ENCODE measurements around the gene CHD1.
A peak's percentile ranks its signal among the peaks of the same experiment; 100 is the strongest.

CHD1 gene

DNA sequence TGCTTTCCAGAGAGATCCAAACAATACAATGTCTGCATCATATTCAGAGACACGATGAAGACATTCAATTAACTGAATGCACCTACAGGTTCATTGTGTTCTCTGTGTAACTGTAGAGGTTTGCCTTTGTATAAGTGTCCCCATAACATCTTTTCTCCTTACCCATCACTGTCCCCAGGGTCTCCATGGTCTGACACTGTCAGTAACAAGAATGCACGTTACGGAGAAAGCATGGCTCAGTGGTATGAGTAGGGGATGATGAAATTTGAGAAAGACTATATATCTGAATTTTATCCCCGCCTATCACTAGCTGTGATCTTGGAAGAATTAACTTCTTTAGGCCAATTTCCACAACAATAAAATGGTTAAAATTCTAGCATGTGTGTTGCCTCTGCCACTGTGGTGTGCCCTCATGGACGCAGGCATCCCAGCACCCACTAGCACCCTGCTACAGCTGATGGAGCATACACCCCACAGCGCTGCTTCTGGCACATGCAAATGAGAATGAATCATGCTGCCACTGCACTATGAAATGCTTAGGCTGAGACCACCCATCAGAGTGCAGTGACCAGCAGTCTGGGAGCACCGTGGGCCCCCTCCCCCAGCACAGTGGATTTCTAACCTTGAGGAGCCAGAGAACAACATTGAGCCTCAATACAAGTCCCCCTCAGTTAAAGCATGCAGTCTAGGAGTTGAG, 101.1 kb downstream of the CHD1 start:
- TF ChIP-seq, protein P1, sequence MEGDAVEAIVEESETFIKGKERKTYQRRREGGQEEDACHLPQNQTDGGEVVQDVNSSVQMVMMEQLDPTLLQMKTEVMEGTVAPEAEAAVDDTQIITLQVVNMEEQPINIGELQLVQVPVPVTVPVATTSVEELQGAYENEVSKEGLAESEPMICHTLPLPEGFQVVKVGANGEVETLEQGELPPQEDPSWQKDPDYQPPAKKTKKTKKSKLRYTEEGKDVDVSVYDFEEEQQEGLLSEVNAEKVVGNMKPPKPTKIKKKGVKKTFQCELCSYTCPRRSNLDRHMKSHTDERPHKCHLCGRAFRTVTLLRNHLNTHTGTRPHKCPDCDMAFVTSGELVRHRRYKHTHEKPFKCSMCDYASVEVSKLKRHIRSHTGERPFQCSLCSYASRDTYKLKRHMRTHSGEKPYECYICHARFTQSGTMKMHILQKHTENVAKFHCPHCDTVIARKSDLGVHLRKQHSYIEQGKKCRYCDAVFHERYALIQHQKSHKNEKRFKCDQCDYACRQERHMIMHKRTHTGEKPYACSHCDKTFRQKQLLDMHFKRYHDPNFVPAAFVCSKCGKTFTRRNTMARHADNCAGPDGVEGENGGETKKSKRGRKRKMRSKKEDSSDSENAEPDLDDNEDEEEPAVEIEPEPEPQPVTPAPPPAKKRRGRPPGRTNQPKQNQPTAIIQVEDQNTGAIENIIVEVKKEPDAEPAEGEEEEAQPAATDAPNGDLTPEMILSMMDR (IDR thresholded peaks at IDR 0.05; ENCODE audit: extremely low read depth, missing control alignments), result no peak
- DNase-seq (ENCODE audit: low spot score), result no peak

DNA sequence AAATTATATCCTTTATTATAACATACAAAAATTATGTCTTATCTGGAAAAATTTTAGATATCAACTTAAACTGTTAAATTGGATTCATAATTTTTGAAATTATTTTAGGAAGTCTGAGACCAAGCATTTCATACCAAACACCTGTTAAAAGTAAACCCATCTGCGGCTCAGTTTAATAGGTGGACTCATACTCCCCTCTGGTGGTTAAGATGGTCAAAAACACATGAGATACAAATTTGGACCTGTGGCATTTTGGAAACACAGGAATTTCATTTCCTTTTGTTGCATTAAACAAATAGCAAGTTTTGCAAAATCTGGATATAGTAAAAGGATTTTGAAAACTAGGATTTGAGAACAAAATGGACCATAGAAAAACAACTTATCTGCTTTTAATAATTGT, 101.6 kb downstream of the CHD1 start:
- TF ChIP-seq, protein P1 (IDR thresholded peaks at IDR 0.05; ENCODE audit: extremely low read depth, missing control alignments), result no peak
- no peak for DNase-seq (ENCODE audit: low spot score)

DNA sequence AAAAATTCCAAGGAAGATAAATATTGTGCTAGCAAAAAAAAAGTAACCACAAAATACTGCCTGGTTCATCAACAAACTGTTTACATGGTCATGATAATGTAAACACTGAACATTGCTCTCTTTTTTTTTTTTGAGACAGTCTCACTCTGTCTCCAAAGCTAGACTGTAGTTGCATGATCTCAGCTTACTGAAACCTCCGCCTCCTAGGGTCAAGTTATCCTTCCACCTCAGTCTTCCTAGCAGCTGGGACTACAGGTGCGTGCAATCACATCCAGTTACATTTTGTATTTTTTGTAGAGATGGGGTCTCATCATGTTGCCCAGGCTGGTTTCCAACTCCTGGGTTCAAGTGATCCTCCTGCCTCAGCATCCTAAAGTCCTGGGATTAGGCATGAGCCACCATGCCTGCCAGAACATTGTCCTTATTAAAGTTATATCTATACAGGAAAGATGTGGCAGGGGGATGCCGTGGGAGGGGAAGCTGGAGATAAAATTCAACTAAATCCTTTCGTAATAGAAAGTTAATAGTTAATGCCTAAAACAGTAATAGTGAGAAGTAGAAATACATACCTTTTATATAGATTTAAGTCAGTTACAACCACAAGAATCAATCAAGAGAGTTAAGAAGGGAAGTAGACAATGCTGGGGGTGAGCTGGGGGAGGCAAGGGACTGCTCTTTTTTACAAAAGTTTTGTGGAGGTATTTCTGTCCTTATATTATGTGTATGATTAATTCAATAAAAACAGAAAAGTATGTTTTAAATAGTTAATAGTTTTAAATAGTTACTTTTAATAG, 103.0 kb downstream of the CHD1 start:
- TF ChIP-seq, protein P1 (IDR thresholded peaks at IDR 0.05; ENCODE audit: extremely low read depth, missing control alignments), result no peak
- DNase-seq (ENCODE audit: low spot score), result no peak

DNA sequence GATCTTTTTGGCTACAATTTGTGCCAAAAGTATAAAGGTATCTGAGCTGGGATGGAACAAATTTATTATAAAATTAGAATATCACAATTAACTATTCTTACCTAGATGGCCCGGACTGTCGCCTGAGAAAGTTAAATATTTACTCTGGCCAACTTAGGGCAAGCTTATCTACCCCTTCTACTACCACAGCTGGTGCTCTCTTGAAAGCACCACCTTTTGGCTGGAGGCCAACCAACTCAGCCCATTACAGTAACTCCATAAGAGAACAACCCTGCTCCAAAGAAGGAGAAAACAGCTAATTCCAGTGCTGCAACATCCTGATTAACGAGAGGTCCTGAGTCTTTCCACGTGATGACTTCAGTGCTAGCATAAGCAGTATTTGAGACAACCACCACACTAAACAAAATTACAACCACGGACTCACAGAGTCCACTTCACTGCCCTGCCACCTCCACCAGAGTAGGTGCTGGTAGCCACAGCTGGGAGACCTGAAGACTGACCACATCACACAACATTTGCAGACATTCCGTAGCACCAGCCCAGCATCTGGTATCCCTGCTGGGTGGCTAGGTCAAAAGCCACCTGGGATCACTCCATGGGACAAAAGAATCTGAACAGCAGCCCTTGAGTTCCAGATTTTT, 112.1 kb downstream of the CHD1 start:
- DNase-seq (ENCODE audit: low spot score), result no peak
- TF ChIP-seq, protein P1 (IDR thresholded peaks at IDR 0.05; ENCODE audit: extremely low read depth, missing control alignments), result no peak

DNA sequence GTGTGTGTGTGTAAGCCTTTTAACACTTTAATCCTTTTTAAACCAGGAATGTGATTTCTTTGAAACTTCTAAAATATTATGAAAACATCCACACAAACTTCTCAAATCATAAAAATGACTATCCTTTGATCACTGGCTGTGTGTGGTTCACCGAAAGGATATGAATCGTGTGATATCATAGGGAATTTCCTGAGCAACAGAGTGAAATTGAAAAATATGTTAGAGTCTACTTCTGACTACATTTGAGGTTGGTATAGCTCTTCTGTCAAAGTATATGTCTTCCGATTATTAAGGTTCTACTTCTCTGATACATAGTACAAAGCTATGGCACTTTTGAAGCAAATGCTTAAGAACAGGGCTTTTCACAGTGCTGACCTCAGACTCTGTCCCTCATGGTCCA, 115.1 kb downstream of the CHD1 start:
- TF ChIP-seq, protein P1 (IDR thresholded peaks at IDR 0.05; ENCODE audit: extremely low read depth, missing control alignments), result no peak
- DNase-seq (ENCODE audit: low spot score), result peak; percentile 24

DNA sequence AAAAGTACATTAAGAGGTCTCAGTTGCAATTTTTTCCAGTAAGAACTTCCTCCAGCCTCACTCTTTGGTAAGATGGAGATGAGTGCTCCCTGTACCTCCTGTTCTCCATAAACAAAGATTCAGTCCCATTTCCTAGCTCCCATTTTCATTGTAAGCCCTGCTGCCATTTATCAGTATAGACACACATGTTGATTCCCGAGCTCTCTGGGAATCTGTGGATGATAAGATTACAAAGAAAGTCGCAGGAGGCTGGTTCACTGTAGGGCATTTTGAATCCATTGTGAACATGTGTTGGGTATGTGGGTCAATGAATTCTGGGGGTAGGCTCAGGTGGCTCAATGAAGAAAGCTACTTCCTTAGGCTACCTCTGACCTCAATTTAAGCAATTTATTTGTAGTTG, 118.6 kb downstream of the CHD1 start:
- DNase-seq (ENCODE audit: low spot score), result no peak
- TF ChIP-seq, protein P1 (IDR thresholded peaks at IDR 0.05; ENCODE audit: extremely low read depth, missing control alignments), result no peak

DNA sequence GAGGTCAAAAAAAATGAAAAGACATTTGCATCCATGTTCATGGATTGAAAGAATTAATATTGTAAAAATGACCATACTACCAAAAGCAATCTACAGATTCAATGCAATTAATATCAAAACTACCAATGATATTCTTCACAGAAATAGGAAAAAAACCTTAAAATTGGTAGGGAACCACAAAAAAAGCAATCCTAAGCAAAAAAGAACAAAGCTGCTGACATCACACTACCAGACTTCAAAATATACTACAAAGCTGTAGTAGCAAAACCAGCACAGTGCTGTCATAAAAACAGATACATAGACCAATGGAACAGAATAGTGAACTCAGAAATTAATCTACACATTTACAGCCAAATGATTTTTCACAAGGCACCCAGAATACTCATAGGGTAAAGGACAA, 121.0 kb downstream of the CHD1 start:
- TF ChIP-seq, protein P1 (IDR thresholded peaks at IDR 0.05; ENCODE audit: extremely low read depth, missing control alignments), result no peak
- no peak for DNase-seq (ENCODE audit: low spot score)

All from GM20000 (cell line).